HepG2 (cell line): Measurements from ENCODE around the gene ADAMTS13. TPM values are rescaled to one million over a fixed set of nuclear protein-coding genes. Genes with fewer than 3 reads are reported as not detected.

Experiments
- GTF2F1 ChIP-seq: fragments of 150-350 bp; IDR thresholded peaks from 2 replicates; pipeline ENCODE4 v1.6.1; 2014; ENCODE audit warnings: low read length
- HOXA9 ChIP-seq: sonication (generic); formaldehyde crosslinking; IDR thresholded peaks from 2 replicates; pipeline ENCODE4 v1.8.1; 2022; ENCODE audit warnings: missing genetic modification reagents, mild to moderate bottlenecking, moderate library complexity, borderline replicate concordance
- NBN ChIP-seq: fragments of 450-650 bp; conservative IDR thresholded peaks from 2 replicates; pipeline ENCODE4 v1.6.1; 2017
- NR2F1 ChIP-seq, 2 experiments: fragments of 450-650 bp in 1 of 2; formaldehyde crosslinking in 1 of 2; IDR thresholded peaks; 2 replicates each; pipeline versions ENCODE4 v1.5.0 to v1.6.1; 2016 to 2020; ENCODE audit warnings: mild to moderate bottlenecking in 1 of 2, missing compliant biosample characterization in 1 of 2, missing genetic modification reagents in 1 of 2, moderate library complexity in 1 of 2
- PCBP1 ChIP-seq: fragments of 200-400 bp; formaldehyde crosslinking; IDR thresholded peaks from 2 replicates; pipeline ENCODE4 v1.6.1; 2017; ENCODE audit warnings: mild to moderate bottlenecking, low read depth, low read length, borderline replicate concordance
- PHF21A ChIP-seq: sonication (generic); formaldehyde crosslinking; IDR thresholded peaks from 2 replicates; pipeline ENCODE4 v1.5.0; 2020; ENCODE audit warnings: mild to moderate bottlenecking, missing genetic modification reagents
- TEF ChIP-seq: sonication (generic); formaldehyde crosslinking; IDR thresholded peaks from 2 replicates; pipeline ENCODE4 v1.5.0; 2020; ENCODE audit warnings: missing genetic modification reagents
- WIZ ChIP-seq: sonication (generic); formaldehyde crosslinking; IDR thresholded peaks from 2 replicates; pipeline ENCODE4 v1.5.1; 2020; ENCODE audit warnings: mild to moderate bottlenecking, missing genetic modification reagents
- ZNF484 ChIP-seq: sonication (generic); formaldehyde crosslinking; IDR thresholded peaks from 2 replicates; pipeline ENCODE4 v1.5.1; 2020; ENCODE audit warnings: mild to moderate bottlenecking, low read depth, missing genetic modification reagents, borderline replicate concordance
- ZNF614 ChIP-seq: IDR thresholded peaks from 2 replicates; pipeline ENCODE4 v1.6.1; 2018; ENCODE audit warnings: missing biosample characterization, missing genetic modification reagents, inconsistent platforms, borderline replicate concordance
- ZNF737 ChIP-seq: sonication (generic); formaldehyde crosslinking; IDR thresholded peaks from 2 replicates; pipeline ENCODE4 v1.5.0; 2020; ENCODE audit warnings: missing genetic modification reagents, mild to moderate bottlenecking, borderline replicate concordance
- polyA plus RNA-seq, 8 experiments: library from polyadenylated mRNA; depleted of rRNA in 3 of 8; stranded (reverse) in 7 of 8; unstranded in 1 of 8; fragments of >200 nt; fragmentation: Illumina TruSeq in 4 of 8; extraction: Trizol in 4 of 8; gene quantifications; 2 replicates each; pipeline versions ENCODE4 v1.2.1 to v1.2.3, GENCODE V29; 2011 to 2016; ENCODE audit warnings: low read depth in 4 of 8, missing spikeins in 1 of 8, mixed read lengths in 1 of 8; ENCODE audit not compliant: insufficient read depth in 1 of 8
- total RNA-seq, 5 experiments: library from RNA; depleted of rRNA; stranded (reverse); fragments of >200 nt; fragmentation: Illumina TruSeq; extraction: Trizol; gene quantifications; 2 replicates each; pipeline ENCODE4 v1.2.3, GENCODE V29; 2016; ENCODE audit warnings: low read depth in 1 of 5
- TF ChIP-seq, protein P1 (sequence below): sonication (generic); formaldehyde crosslinking; IDR thresholded peaks from 2 replicates; pipeline ENCODE4 v1.4.0; 2020; ENCODE audit warnings: mild to moderate bottlenecking, missing genetic modification reagents, borderline replicate concordance
- TF ChIP-seq, protein P2 (sequence below): sonication (generic); formaldehyde crosslinking; IDR thresholded peaks from 2 replicates; pipeline ENCODE4 v1.4.0; 2020; ENCODE audit warnings: missing genetic modification reagents
- TF ChIP-seq, protein P3 (sequence below): sonication (generic); formaldehyde crosslinking; IDR thresholded peaks from 2 replicates; pipeline ENCODE4 v1.8.0; 2022; ENCODE audit warnings: mild to moderate bottlenecking, missing genetic modification reagents
- TF ChIP-seq, protein P4 (sequence below): sonication (generic); formaldehyde crosslinking; conservative IDR thresholded peaks from 2 replicates; pipeline ENCODE4 v1.8.1; 2023; ENCODE audit warnings: missing genetic modification reagents

Gene ADAMTS13
- total and polyA plus RNA-seq, 2 of the 13 experiments (the other 11 are each of a cell fraction or from before 2014, with no cell fraction given) = 0.91 to 4.5 TPM

DNA sequence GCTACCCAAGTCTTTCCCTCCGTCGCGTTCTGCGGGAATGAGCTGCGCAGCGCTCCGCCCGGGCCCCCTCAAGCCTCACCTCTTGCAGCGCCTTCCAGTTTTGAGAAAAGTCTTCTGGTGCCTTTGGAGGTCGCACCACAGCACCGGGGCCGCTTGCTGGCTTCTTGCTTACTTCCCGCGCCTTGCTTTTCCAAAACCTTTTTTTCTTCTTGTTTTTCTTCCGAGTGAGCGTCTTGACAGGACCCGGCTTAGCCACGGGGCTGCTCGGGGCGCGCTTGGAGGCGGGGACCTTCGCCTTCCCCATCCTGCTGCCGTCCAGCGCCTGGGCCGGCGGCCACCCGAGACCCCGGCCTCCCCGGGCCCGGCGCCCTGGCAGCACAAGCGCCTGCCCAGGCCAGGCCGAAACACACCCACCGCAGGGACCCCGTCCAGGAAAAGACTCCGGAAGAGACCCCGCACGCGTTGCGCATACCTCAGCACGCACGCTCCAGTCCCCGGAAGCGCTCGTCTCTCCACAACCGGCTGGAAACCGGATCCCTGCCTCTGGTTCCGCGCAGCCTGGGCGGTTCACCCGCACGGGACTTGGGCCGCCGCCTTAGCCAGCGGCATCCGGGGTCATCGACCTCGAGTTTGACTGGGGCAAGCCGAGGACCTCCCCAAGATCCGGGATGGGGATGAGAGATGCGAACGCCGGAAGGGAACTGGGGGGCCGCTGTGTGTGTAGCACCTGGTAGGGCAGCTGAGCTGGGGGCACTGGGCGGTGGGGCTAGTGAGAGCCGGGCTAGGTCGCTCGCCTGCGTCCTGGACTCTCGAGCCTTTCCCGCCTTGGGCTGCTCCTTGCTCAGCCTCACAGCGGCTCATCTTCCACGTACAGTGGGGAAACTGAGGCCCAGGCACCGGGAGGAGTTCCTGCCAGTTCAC, 4.4 kb upstream of the ADAMTS13 start, which contains the start of gene REXO4 (continued):
- TF ChIP-seq TEF (CRISPR knock-in tag) (no peak), ZNF737 (CRISPR knock-in tag) (no peak), GTF2F1 (no peak), ZNF614 (peak; percentile 71; the same call in 1 of the 2 replicates), WIZ (CRISPR knock-in tag) (no peak), PHF21A (CRISPR knock-in tag) (peak; percentile 94), PCBP1 (peak; percentile 89; the same call in 1 of the 2 replicates), NBN (no peak), HOXA9 (CRISPR knock-in tag) (0 out of 2 replicates have a peak, but pooled peaks have one; percentile 75), NR2F1 (CRISPR knock-in tag; IDR thresholded peaks at IDR 0.05) (peak; percentile 70 to 80), ZNF484 (CRISPR knock-in tag) (no peak)
- TF ChIP-seq, protein P1, sequence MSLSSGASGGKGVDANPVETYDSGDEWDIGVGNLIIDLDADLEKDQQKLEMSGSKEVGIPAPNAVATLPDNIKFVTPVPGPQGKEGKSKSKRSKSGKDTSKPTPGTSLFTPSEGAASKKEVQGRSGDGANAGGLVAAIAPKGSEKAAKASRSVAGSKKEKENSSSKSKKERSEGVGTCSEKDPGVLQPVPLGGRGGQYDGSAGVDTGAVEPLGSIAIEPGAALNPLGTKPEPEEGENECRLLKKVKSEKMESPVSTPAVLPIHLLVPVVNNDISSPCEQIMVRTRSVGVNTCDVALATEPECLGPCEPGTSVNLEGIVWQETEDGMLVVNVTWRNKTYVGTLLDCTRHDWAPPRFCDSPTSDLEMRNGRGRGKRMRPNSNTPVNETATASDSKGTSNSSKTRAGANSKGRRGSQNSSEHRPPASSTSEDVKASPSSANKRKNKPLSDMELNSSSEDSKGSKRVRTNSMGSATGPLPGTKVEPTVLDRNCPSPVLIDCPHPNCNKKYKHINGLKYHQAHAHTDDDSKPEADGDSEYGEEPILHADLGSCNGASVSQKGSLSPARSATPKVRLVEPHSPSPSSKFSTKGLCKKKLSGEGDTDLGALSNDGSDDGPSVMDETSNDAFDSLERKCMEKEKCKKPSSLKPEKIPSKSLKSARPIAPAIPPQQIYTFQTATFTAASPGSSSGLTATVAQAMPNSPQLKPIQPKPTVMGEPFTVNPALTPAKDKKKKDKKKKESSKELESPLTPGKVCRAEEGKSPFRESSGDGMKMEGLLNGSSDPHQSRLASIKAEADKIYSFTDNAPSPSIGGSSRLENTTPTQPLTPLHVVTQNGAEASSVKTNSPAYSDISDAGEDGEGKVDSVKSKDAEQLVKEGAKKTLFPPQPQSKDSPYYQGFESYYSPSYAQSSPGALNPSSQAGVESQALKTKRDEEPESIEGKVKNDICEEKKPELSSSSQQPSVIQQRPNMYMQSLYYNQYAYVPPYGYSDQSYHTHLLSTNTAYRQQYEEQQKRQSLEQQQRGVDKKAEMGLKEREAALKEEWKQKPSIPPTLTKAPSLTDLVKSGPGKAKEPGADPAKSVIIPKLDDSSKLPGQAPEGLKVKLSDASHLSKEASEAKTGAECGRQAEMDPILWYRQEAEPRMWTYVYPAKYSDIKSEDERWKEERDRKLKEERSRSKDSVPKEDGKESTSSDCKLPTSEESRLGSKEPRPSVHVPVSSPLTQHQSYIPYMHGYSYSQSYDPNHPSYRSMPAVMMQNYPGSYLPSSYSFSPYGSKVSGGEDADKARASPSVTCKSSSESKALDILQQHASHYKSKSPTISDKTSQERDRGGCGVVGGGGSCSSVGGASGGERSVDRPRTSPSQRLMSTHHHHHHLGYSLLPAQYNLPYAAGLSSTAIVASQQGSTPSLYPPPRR (CRISPR knock-in tag) = peak; percentile 48; the same call in 1 of the 2 replicates
- TF ChIP-seq, protein P2, sequence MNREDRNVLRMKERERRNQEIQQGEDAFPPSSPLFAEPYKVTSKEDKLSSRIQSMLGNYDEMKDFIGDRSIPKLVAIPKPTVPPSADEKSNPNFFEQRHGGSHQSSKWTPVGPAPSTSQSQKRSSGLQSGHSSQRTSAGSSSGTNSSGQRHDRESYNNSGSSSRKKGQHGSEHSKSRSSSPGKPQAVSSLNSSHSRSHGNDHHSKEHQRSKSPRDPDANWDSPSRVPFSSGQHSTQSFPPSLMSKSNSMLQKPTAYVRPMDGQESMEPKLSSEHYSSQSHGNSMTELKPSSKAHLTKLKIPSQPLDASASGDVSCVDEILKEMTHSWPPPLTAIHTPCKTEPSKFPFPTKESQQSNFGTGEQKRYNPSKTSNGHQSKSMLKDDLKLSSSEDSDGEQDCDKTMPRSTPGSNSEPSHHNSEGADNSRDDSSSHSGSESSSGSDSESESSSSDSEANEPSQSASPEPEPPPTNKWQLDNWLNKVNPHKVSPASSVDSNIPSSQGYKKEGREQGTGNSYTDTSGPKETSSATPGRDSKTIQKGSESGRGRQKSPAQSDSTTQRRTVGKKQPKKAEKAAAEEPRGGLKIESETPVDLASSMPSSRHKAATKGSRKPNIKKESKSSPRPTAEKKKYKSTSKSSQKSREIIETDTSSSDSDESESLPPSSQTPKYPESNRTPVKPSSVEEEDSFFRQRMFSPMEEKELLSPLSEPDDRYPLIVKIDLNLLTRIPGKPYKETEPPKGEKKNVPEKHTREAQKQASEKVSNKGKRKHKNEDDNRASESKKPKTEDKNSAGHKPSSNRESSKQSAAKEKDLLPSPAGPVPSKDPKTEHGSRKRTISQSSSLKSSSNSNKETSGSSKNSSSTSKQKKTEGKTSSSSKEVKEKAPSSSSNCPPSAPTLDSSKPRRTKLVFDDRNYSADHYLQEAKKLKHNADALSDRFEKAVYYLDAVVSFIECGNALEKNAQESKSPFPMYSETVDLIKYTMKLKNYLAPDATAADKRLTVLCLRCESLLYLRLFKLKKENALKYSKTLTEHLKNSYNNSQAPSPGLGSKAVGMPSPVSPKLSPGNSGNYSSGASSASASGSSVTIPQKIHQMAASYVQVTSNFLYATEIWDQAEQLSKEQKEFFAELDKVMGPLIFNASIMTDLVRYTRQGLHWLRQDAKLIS (CRISPR knock-in tag) = no peak
- TF ChIP-seq, protein P3, sequence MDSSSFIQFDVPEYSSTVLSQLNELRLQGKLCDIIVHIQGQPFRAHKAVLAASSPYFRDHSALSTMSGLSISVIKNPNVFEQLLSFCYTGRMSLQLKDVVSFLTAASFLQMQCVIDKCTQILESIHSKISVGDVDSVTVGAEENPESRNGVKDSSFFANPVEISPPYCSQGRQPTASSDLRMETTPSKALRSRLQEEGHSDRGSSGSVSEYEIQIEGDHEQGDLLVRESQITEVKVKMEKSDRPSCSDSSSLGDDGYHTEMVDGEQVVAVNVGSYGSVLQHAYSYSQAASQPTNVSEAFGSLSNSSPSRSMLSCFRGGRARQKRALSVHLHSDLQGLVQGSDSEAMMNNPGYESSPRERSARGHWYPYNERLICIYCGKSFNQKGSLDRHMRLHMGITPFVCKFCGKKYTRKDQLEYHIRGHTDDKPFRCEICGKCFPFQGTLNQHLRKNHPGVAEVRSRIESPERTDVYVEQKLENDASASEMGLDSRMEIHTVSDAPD (CRISPR knock-in tag) = peak; percentile 46; the same call in 1 of the 2 replicates
- TF ChIP-seq, protein P4, sequence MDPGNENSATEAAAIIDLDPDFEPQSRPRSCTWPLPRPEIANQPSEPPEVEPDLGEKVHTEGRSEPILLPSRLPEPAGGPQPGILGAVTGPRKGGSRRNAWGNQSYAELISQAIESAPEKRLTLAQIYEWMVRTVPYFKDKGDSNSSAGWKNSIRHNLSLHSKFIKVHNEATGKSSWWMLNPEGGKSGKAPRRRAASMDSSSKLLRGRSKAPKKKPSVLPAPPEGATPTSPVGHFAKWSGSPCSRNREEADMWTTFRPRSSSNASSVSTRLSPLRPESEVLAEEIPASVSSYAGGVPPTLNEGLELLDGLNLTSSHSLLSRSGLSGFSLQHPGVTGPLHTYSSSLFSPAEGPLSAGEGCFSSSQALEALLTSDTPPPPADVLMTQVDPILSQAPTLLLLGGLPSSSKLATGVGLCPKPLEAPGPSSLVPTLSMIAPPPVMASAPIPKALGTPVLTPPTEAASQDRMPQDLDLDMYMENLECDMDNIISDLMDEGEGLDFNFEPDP (CRISPR knock-in tag) = 0 out of 2 replicates have a peak, but pooled peaks have one; percentile 39
